Peyer's patch (tissue), 4 donors: ENCODE data around the gene FAM118B. TPM values are rescaled to one million over a fixed set of nuclear protein-coding genes. Genes with fewer than 3 reads are reported as not detected.
A peak's percentile ranks its signal among the peaks of the same experiment; 100 is the strongest.

Experiments
- DNase-seq, 3 donors: peaks; one replicate each; pipeline ENCODE4 v3.0.0-alpha.2; 2017 to 2019
- H3K27ac ChIP-seq, 4 donors: fragments of 200-600 bp; sonication (generic); one replicate each; pipeline ENCODE4 v1.5.1; 2016 to 2019
- H3K27me3 ChIP-seq, 2 donors: fragments of 200-600 bp; sonication (generic); one replicate each; pipeline ENCODE4 v1.5.1; 2019
- H3K36me3 ChIP-seq, 3 donors: fragments of 200-600 bp; sonication (generic); one replicate each; pipeline ENCODE4 v1.5.1; 2016 to 2019
- H3K4me1 ChIP-seq, 4 donors: fragments of 200-600 bp; sonication (generic); one replicate each; pipeline ENCODE4 v1.5.1; 2016 to 2019
- H3K4me3 ChIP-seq, 4 donors: fragments of 200-600 bp; sonication (generic); 1 replicate in 3 of 4; 2 replicates in 1 of 4; pipeline ENCODE4 v1.5.1; 2016 to 2019; ENCODE audit warnings: mild to moderate bottlenecking in 1 of 4
- H3K9me3 ChIP-seq, 4 donors: fragments of 200-600 bp; sonication (generic); one replicate each; pipeline ENCODE4 v1.5.1; 2016 to 2019; ENCODE audit warnings: mild to moderate bottlenecking in 1 of 4
- CTCF ChIP-seq, 6 experiments: fragments of 450-650 bp in 4 of 6; fragments of 200-600 bp in 2 of 6; sonication (generic) in 1 of 6; IDR thresholded peaks; one replicate each; pipeline ENCODE4 v1.5.1; 2017 to 2019; ENCODE audit warnings: antibody characterized with exemption in 6 of 6, mild to moderate bottlenecking in 3 of 6, moderate library complexity in 1 of 6
- POLR2A ChIP-seq, 2 donors: fragments of 450-650 bp; IDR thresholded peaks; one replicate each; pipeline ENCODE4 v1.5.1; 2017; ENCODE audit warnings: antibody characterized with exemption in 2 of 2, mild to moderate bottlenecking in 2 of 2, moderate library complexity in 2 of 2
- total RNA-seq, 4 donors: library from RNA; depleted of rRNA; stranded (reverse); fragments of >200 nt; gene quantifications; one replicate each; pipeline ENCODE4 v1.1.0, GENCODE V29; 2016

FAM118B gene
- total RNA-seq, 4 donors from 2014 or later: 22.9 to 36.9 (median 29.5) TPM

- peaks cover 0 to 5% (median 0%) of the 10 kb centered on the region in 4 donors for H3K4me1 ChIP-seq
- H3K9me3 ChIP-seq: no peaks in the 10 kb centered on the region
- TF ChIP-seq POLR2A (IDR thresholded peaks at IDR 0.05) (no peak), CTCF (IDR thresholded peaks at IDR 0.05) (no peak)
- peaks cover 0 to 11% (median 0%) of the 10 kb centered on the region in 3 donors for H3K36me3 ChIP-seq
- peak overlapping the region in 1 of 4 donors; percentile 0 for H3K4me3 ChIP-seq
- peak in 2 of 3 donors; percentile 70 to 73 for DNase-seq
- H3K27ac ChIP-seq: peak overlapping the region in 1 of 4 donors; percentile 33
- H3K27me3 ChIP-seq: no peaks in the 10 kb centered on the region
Measured at GRCh38 chr11:126188332-126189108, 23.1 kb upstream of the FAM118B start.

DNA sequence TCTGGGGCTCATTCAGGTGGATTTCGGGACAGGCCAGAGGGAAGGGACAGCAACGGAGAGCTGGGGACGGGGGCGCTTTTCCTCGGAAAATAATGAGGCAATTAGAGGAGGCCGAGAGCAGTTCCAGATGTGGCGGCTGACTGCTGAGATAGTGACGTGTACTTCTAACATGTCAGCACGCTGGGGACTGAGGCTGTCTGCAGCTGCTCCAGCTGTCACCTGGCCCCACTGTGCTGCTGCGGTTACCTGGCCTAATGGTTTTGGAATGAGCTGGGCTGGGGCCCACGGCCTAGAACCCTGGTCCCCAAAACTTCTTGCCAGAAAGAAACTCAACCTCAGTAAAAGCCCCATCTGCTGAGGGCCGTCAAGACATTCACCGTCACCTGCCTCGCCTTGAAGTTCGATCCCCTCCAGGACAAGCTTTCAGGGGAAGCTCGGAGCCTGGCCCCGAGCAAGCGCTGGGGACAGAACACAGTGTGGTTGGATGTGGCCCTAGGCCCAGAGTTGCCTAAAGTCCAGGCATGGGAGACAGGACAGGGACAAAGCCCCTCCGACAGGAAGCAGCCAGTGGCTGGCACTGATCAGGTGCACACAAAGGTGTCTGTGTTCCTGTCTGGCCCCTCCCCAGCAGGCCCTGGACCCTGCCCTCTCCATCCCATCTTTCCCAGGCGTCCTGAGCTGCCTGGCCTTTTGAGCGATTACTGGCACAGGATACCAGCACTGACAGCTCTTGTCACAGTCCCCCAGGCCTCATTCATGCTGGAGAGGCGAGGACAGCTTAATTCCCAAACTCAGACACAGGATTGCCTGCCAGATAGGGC, 22.3 kb upstream of the FAM118B start:
- no peak for TF ChIP-seq POLR2A (IDR thresholded peaks at IDR 0.05)
- TF ChIP-seq CTCF (IDR thresholded peaks at IDR 0.05): no peak
- Histone ChIP-seq H3K27me3 (no peaks in the 10 kb centered on the region), H3K9me3 (no peaks in the 10 kb centered on the region), H3K27ac (peak overlapping the region in 1 of 4 donors; percentile 33), H3K36me3 (peaks cover 0 to 12% (median 0%) of the 10 kb centered on the region in 3 donors), H3K4me3 (peak overlapping the region in 1 of 4 donors; percentile 0), H3K4me1 (peaks cover 0 to 5% (median 0%) of the 10 kb centered on the region in 4 donors)
- peak in 2 of 3 donors; percentile 67 to 68 for DNase-seq

- Histone ChIP-seq H3K27me3 (no peaks in the 10 kb centered on the region), H3K4me3 (no peak overlapping the region), H3K4me1 (peaks cover 0 to 5% (median 0%) of the 10 kb centered on the region in 4 donors), H3K9me3 (no peaks in the 10 kb centered on the region), H3K27ac (no peak overlapping the region), H3K36me3 (peaks cover 0 to 14% (median 0%) of the 10 kb centered on the region in 3 donors)
- no peak for DNase-seq
- TF ChIP-seq POLR2A (IDR thresholded peaks at IDR 0.05) (no peak), CTCF (IDR thresholded peaks at IDR 0.05) (no peak)
Measured at GRCh38 chr11:126190792-126191191, 20.8 kb upstream of the FAM118B start.

DNA sequence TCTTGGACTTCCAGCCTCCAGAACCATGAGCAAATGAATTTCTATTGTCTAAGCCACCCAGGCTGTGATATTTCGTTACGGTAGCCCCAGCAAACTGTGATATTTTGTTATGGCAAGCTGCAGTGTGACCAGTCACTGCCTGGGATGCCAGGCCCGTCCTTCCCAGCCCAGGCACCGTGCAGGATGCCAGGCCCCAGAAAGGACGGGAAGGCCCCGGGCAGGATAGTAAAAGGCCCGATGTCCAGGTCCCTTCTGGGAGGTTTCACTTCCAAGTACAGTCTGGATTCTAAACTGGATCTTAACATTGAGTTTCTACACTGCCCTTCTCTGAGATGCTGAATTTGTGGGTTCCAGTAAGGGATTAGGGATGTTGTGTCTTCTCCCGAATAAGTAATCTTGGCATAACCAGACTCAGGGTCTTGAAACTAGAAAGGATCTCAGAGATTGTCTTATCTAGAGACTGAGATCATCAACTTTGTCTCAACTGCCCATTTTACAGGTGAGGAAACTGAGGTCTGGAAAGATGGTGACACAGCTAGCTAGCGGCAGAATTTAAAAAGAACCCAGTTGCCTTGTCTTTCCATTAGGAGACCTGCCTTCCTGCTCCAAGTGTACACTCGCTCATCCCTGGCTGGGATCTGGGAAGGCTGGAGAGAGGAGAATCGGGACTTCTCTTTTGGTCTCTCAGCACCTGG, 20.1 kb upstream of the FAM118B start:
- Histone ChIP-seq H3K27me3 (no peaks in the 10 kb centered on the region), H3K4me3 (no peak overlapping the region), H3K9me3 (no peaks in the 10 kb centered on the region), H3K27ac (no peak overlapping the region), H3K4me1 (peaks cover 0 to 5% (median 0%) of the 10 kb centered on the region in 4 donors), H3K36me3 (peaks cover 0 to 22% (median 0%) of the 10 kb centered on the region in 3 donors)
- TF ChIP-seq CTCF (IDR thresholded peaks at IDR 0.05) (no peak), POLR2A (IDR thresholded peaks at IDR 0.05) (no peak)
- DNase-seq: no peak

GRCh38 chr11:126192361-126192760, 19.2 kb upstream of the FAM118B start:
- no peaks in the 10 kb centered on the region for H3K9me3 ChIP-seq
- no peak for DNase-seq
- no peak overlapping the region for H3K27ac ChIP-seq
- H3K4me1 ChIP-seq: peaks cover 0 to 5% (median 0%) of the 10 kb centered on the region in 4 donors
- no peaks in the 10 kb centered on the region for H3K27me3 ChIP-seq
- H3K4me3 ChIP-seq: no peak overlapping the region
- TF ChIP-seq CTCF (IDR thresholded peaks at IDR 0.05) (no peak), POLR2A (IDR thresholded peaks at IDR 0.05) (no peak)
- peaks cover 0 to 29% (median 0%) of the 10 kb centered on the region in 3 donors for H3K36me3 ChIP-seq
